ENCODE data around the gene SLC25A6. TPM values are rescaled to one million over a fixed set of nuclear protein-coding genes. Genes with fewer than 3 reads are reported as not detected.

The SLC25A6 gene
- total RNA-seq, 1 experiment from 2014 or later = 553 TPM

- no peak overlapping the region for H3K23ac ChIP-seq (ENCODE audit: insufficient read length, low read depth, low read length)
- H2BK15ac ChIP-seq (ENCODE audit: low read depth, low read length) = no peak overlapping the region
- no peak overlapping the region for H2BK120ac ChIP-seq (ENCODE audit: low read depth, low read length, poor library complexity, severe bottlenecking)
- no peak overlapping the region for H3K56ac ChIP-seq (ENCODE audit: insufficient read length, low read depth, low read length)
- peak overlapping the region; percentile 69 for H3K18ac ChIP-seq (ENCODE audit: insufficient read length, low read depth, low read length)
- H2BK5ac ChIP-seq (ENCODE audit: insufficient read length, low read length) = no peak overlapping the region
- H3K27me3 ChIP-seq (ENCODE audit: insufficient read depth, low read length) = no peaks in the 10 kb centered on the region
- peaks cover 14 to 23% (median 22%) of the 10 kb centered on the region in 3 experiments; a peak in 6 of 7 replicates for H3K36me3 Mint-ChIP-seq (ENCODE audit: insufficient read depth in 1 of 3, low read depth in 3 of 3)
- H2AFZ ChIP-seq (ENCODE audit: low read length) = no peak overlapping the region
- DNase-seq = peak; percentile 80
- peaks cover 10 to 24% of the 10 kb centered on the region in 2 experiments for H3K4me1 Mint-ChIP-seq
- H3K4ac ChIP-seq (ENCODE audit: low read depth, low read length) = no peak overlapping the region
- no peak overlapping the region for H3K27ac ChIP-seq (ENCODE audit: insufficient read length, low read depth, low read length)
- H3K79me2 ChIP-seq (ENCODE audit: insufficient read depth, low read length) = no peaks in the 10 kb centered on the region
- H3K9ac ChIP-seq (ENCODE audit: extremely low read depth, insufficient read length, low read length) = no peak overlapping the region
- no CpG with 5 or more reads among the region's 11 CpGs for WGBS (ENCODE audit: extremely low coverage, insufficient read length, low lambda C conversion rate)
- H3K9me3 Mint-ChIP-seq = peaks cover 2 to 4% of the 10 kb centered on the region in 2 experiments; a peak in 2 of 5 replicates
- peak overlapping the region; percentile 22 to 90 (median 89); a peak in 4 of 7 replicates for H3K27ac Mint-ChIP-seq
- no peak overlapping the region for H2BK20ac ChIP-seq (ENCODE audit: low read depth, low read length, poor library complexity, severe bottlenecking)
- H3K79me1 ChIP-seq (ENCODE audit: insufficient read depth, low read depth, low read length, poor library complexity, severe bottlenecking) = no peaks in the 10 kb centered on the region
- H3K14ac ChIP-seq (ENCODE audit: insufficient read depth, low read length) = no peak overlapping the region
- H4K20me1 ChIP-seq (ENCODE audit: control insufficient read depth, insufficient read depth, insufficient read length) = no peaks in the 10 kb centered on the region
- no peaks in the 10 kb centered on the region; the same call in 1 of the 2 replicates for H3K4me1 ChIP-seq (ENCODE audit: insufficient read depth, low read length)
- no peaks in the 10 kb centered on the region for H3K27me3 Mint-ChIP-seq (ENCODE audit: low read depth)
- no peak overlapping the region for H2AK5ac ChIP-seq (ENCODE audit: insufficient read length, low read length)
- no peaks in the 10 kb centered on the region for H3K9me3 ChIP-seq (ENCODE audit: control insufficient read depth, low read depth, low read length)
- no peak overlapping the region for H3T11ph ChIP-seq (ENCODE audit: low read length)
- H4K91ac ChIP-seq (ENCODE audit: insufficient read length, low read depth, low read length) = no peak overlapping the region
- no peak overlapping the region for H2BK12ac ChIP-seq (ENCODE audit: insufficient read length, low read depth, low read length)
- H3K4me3 Mint-ChIP-seq = peak overlapping the region in 1 of 2 experiments; percentile 35; a peak in 1 of 5 replicates
- H4K8ac ChIP-seq (replicated peaks; ENCODE audit: insufficient read length, low read depth, low read length) = no peak overlapping the region
- no peak overlapping the region for H4K5ac ChIP-seq (ENCODE audit: insufficient read length, low read depth, low read length)
- TF ChIP-seq CTCF (conservative IDR thresholded peaks at IDR 0.05) = no peak
- peak overlapping the region; percentile 15 for H3K4me2 ChIP-seq (ENCODE audit: insufficient read depth, insufficient read length, low read length)
- H3K23me2 ChIP-seq (ENCODE audit: insufficient read length, low read depth, low read length, poor library complexity, severe bottlenecking) = no peaks in the 10 kb centered on the region
Measured at GRCh38 chrX:1355131-1356046, 36.5 kb downstream of the SLC25A6 start.

Measured in H9 (cell line).